Activated T-helper 2 cell treated with anti-CD3 and anti-CD28 coated beads, Interferon-gamma antibody, Interleukin-2, Interleukin-4, amounts not matched to agents 10 μg/mL and 5 μg/mL and 100 μg/mL, durations not matched to agents 14 hours and 24 hours and 36 hours (primary cell): ENCODE measurements around the gene TMEM272. TPM values are rescaled to one million over a fixed set of nuclear protein-coding genes. Genes with fewer than 3 reads are reported as not detected.
A peak's percentile ranks its signal among the peaks of the same experiment; 100 is the strongest.

ENCODE experiments used
- DNase-seq: peaks from one replicate; pipeline ENCODE4 v3.0.0; 2021; ENCODE audit warnings: low spot score
- H3K27ac Mint-ChIP-seq: one replicate; pipeline ENCODE4 v1.8.0; 2021; ENCODE audit warnings: mixed read lengths
- H3K27me3 Mint-ChIP-seq: one replicate; pipeline ENCODE4 v1.8.0; 2021; ENCODE audit warnings: low read depth, mixed read lengths
- H3K36me3 Mint-ChIP-seq: one replicate; pipeline ENCODE4 v1.8.0; 2021; ENCODE audit warnings: low read depth, mixed read lengths
- H3K4me1 Mint-ChIP-seq: one replicate; pipeline ENCODE4 v1.8.0; 2021; ENCODE audit warnings: low read depth, mixed read lengths
- H3K4me3 Mint-ChIP-seq: one replicate; pipeline ENCODE4 v1.8.0; 2021; ENCODE audit warnings: low read depth, mild to moderate bottlenecking, moderate library complexity, mixed read lengths
- H3K9me3 Mint-ChIP-seq: one replicate; pipeline ENCODE4 v1.8.0; 2021; ENCODE audit warnings: mixed read lengths
- intact Hi-C: fragments of 100-400 bp; cut with micrococcal nuclease; formaldehyde crosslinking; loops from one replicate; pipeline ENCODE4 v1.15.1; 2023
- total RNA-seq: library from RNA; stranded (reverse); gene quantifications from 2 replicates; pipeline ENCODE4 v1.2.3, GENCODE V29; 2022

TMEM272 gene
- total RNA-seq, 1 donor from 2014 or later: not detected

- Mint-ChIP-seq H3K9me3 (no peaks in the 10 kb centered on the region), H3K27ac (peak overlapping the region; percentile 13), H3K27me3 (peaks cover 37% of the 10 kb centered on the region), H3K4me1 (peaks cover 68% of the 10 kb centered on the region), H3K4me3 (no peak overlapping the region), H3K36me3 (no peaks in the 10 kb centered on the region)
- no peak for DNase-seq
- intact Hi-C loops: loop anchor here (5.0 kb wide), 1 partner anchor 193 kb away; the partner anchor contains the start of genes ALG11 and ATP7B
Measured at GRCh38 chr13:51818781-51819511, 26.0 kb downstream of the TMEM272 start.

DNA sequence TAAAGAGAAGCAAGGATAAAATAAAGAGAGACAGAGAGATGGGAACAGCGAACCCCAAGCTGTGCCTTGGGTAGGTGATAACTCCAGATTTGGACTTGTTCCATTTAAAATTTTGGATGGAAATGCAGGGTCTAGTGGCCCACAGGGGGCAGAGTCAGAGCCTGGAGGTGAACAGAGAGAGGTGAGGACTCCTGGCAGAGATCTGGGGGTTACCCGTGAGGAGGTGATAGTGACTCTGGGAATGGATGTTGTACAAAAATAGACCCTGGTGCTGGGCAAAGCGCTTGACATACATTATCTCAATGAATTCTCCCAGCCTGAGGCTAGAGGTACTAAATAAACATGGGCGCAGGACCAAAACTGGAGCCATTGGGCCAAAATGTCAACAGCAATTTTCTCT lies 26.7 kb downstream of the TMEM272 start:
- intact Hi-C loops: loop anchor here (5.0 kb wide), 1 partner anchor 194 kb away; the partner anchor contains the start of genes ALG11 and ATP7B
- no peak overlapping the region for H3K4me3 Mint-ChIP-seq
- H3K27me3 Mint-ChIP-seq: peaks cover 35% of the 10 kb centered on the region
- H3K36me3 Mint-ChIP-seq: no peaks in the 10 kb centered on the region
- no peak for DNase-seq
- H3K9me3 Mint-ChIP-seq: no peaks in the 10 kb centered on the region
- H3K4me1 Mint-ChIP-seq: peaks cover 64% of the 10 kb centered on the region
- H3K27ac Mint-ChIP-seq: no peak overlapping the region

DNA sequence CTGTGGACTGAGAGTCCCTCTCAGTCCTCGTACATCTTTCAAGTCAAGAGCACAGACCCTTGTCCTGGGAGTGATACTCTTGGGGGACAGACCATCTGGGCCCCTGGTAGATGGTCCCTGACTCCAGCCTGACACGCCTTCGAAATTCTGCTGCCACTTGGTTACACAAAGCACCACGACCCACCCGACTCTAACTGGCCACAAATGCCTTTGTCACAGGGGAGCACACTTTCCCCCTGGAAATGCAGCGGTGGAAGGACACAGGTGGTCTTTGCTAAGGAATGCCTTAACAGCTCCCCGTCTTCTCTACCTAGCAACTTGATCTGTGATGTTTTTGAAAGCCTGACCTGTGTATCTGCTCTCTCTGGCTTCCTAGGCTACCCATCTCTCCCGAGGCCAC lies 27.3 kb downstream of the TMEM272 start:
- Mint-ChIP-seq H3K27ac (no peak overlapping the region), H3K36me3 (no peaks in the 10 kb centered on the region), H3K4me3 (no peak overlapping the region), H3K4me1 (peaks cover 62% of the 10 kb centered on the region), H3K27me3 (peaks cover 35% of the 10 kb centered on the region), H3K9me3 (no peaks in the 10 kb centered on the region)
- DNase-seq: no peak
- intact Hi-C loops: loop anchor here (5.0 kb wide), 1 partner anchor 195 kb away; the partner anchor contains the start of genes ALG11 and ATP7B

- no peaks in the 10 kb centered on the region for H3K9me3 Mint-ChIP-seq
- H3K36me3 Mint-ChIP-seq: no peaks in the 10 kb centered on the region
- no peak for DNase-seq
- no peak overlapping the region for H3K27ac Mint-ChIP-seq
- peaks cover 53% of the 10 kb centered on the region for H3K4me1 Mint-ChIP-seq
- intact Hi-C loops: loop anchor here (5.0 kb wide), 1 partner anchor 196 kb away; the partner anchor contains the start of genes ALG11 and ATP7B
- no peak overlapping the region for H3K4me3 Mint-ChIP-seq
- peaks cover 28% of the 10 kb centered on the region for H3K27me3 Mint-ChIP-seq
Measured at GRCh38 chr13:51816604-51817249, 28.2 kb downstream of the TMEM272 start.

DNA sequence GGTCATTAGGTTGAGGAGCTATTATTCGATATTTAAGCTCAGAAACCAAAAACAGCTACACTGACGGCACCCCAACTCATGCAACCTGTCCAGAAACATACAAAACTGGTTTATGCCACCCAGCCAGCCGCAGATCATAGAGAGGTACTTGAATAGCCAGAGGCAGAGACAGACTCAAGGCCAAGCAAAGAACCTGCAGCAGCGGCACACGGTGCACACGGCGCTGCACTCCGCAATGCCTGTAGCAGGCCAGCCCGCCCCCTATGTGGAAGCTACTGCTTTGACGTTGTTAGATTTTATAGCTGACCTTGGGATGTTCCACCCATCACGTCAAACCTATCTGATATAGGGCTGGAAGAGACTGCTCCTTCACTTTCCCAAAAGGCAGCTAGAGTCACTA lies 29.1 kb downstream of the TMEM272 start:
- H3K27me3 Mint-ChIP-seq: peaks cover 20% of the 10 kb centered on the region
- no peak overlapping the region for H3K4me3 Mint-ChIP-seq
- intact Hi-C loops: loop anchor here (1.0 to 5.0 kb wide), 4 partner anchors 9 to 313 kb away; partner anchors contain the start of genes ALG11, ATP7B and NEK5

GRCh38 chr13:51814825-51815650 lies 29.9 kb downstream of the TMEM272 start:
- peak; percentile 69 for DNase-seq
- Mint-ChIP-seq H3K4me1 (peaks cover 39% of the 10 kb centered on the region), H3K36me3 (no peaks in the 10 kb centered on the region), H3K9me3 (no peaks in the 10 kb centered on the region), H3K27me3 (peaks cover 16% of the 10 kb centered on the region), H3K4me3 (no peak overlapping the region), H3K27ac (no peak overlapping the region)
- intact Hi-C loops: loop anchor here (1.0 to 5.0 kb wide), 5 partner anchors 10 to 314 kb away; partner anchors contain the start of genes ALG11, ATP7B, NEK5 and TMEM272

More for the DNA sequence above, 29.1 kb downstream of the TMEM272 start:
- Mint-ChIP-seq H3K27ac (no peak overlapping the region), H3K36me3 (no peaks in the 10 kb centered on the region), H3K9me3 (no peaks in the 10 kb centered on the region), H3K4me1 (peaks cover 47% of the 10 kb centered on the region)
- no peak for DNase-seq

GRCh38 chr13:51814071-51814470 lies 30.9 kb downstream of the TMEM272 start:
- peaks cover 30% of the 10 kb centered on the region for H3K4me1 Mint-ChIP-seq
- intact Hi-C loops: loop anchor here (2.0 to 5.0 kb wide), 2 partner anchors 33 to 315 kb away; partner anchors contain the start of genes NEK5 and TMEM272
- no peak overlapping the region for H3K27ac Mint-ChIP-seq
- no peak for DNase-seq
- H3K27me3 Mint-ChIP-seq: peaks cover 13% of the 10 kb centered on the region
- no peaks in the 10 kb centered on the region for H3K9me3 Mint-ChIP-seq
- no peaks in the 10 kb centered on the region for H3K36me3 Mint-ChIP-seq
- no peak overlapping the region for H3K4me3 Mint-ChIP-seq

DNA sequence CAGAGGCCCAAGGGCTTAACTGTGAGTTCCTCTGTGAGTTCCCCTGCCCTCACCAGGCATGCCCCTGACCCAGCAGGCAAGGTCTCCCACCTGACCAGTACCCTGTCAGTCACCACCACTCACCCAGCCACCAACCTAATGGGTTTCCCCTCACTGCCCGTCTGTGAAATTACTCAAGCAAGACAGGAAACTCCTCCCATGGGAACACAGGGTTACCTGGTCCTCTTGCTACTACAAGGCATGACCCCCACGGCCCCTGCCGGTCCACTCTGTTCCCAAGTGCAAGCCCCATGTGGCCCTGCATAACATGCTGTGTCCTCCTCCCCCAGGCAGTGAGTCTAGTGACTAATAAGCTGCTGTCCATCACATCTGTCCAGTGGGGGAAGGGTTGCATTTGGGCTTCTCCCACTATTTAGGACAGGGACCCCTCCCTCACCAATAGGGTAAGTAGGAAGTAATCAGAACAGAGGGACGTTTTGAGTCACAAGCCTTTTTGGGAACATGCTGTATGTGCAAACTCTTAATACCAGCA lies 33.0 kb downstream of the TMEM272 start:
- peaks cover 7% of the 10 kb centered on the region for H3K27me3 Mint-ChIP-seq
- peaks cover 16% of the 10 kb centered on the region for H3K4me1 Mint-ChIP-seq
- intact Hi-C loops: loop anchor here (5.0 kb wide), 1 partner anchor 35 kb away; the partner anchor contains the start of gene TMEM272
- H3K4me3 Mint-ChIP-seq: no peak overlapping the region
- no peaks in the 10 kb centered on the region for H3K36me3 Mint-ChIP-seq
- H3K27ac Mint-ChIP-seq: no peak overlapping the region
- no peak for DNase-seq
- H3K9me3 Mint-ChIP-seq: no peaks in the 10 kb centered on the region

- Mint-ChIP-seq H3K27ac (no peak overlapping the region), H3K4me1 (peaks cover 12% of the 10 kb centered on the region), H3K9me3 (no peaks in the 10 kb centered on the region), H3K4me3 (no peak overlapping the region), H3K27me3 (no peaks in the 10 kb centered on the region), H3K36me3 (no peaks in the 10 kb centered on the region)
- no peak for DNase-seq
- intact Hi-C loops: loop anchor here (5.0 kb wide), 1 partner anchor 36 kb away; the partner anchor contains the start of gene TMEM272
Measured at GRCh38 chr13:51811046-51811445, 33.9 kb downstream of the TMEM272 start.

DNA sequence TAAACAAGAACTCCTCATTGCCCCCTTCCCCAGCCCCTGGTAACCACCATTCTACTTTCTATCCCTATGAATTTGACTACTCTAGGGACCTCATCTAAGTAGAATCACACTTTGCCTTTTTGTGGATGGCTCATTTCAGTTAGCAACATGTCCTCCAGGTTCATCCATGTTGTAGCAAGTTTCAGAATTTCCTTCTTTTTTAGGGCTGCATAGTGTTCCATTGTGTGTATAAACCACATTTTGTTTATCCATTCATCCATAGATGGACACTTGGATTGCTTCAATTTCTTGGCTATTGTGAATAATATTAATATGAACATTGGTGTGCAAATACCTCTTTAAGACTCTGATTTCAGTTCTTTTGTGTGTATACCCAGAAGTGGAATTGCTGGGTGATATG lies 36.2 kb downstream of the TMEM272 start:
- H3K36me3 Mint-ChIP-seq: no peaks in the 10 kb centered on the region
- no peak for DNase-seq
- intact Hi-C loops: loop anchor here (10.0 kb wide), 2 partner anchors 194 to 646 kb away; partner anchors contain the start of genes CKAP2 and VPS36
- H3K27me3 Mint-ChIP-seq: no peaks in the 10 kb centered on the region
- peaks cover 13% of the 10 kb centered on the region for H3K4me1 Mint-ChIP-seq
- no peaks in the 10 kb centered on the region for H3K9me3 Mint-ChIP-seq
- no peak overlapping the region for H3K27ac Mint-ChIP-seq
- no peak overlapping the region for H3K4me3 Mint-ChIP-seq

GRCh38 chr13:51807041-51807440 lies 37.9 kb downstream of the TMEM272 start:
- H3K27ac Mint-ChIP-seq: no peak overlapping the region
- H3K27me3 Mint-ChIP-seq: no peaks in the 10 kb centered on the region
- H3K4me1 Mint-ChIP-seq: peaks cover 27% of the 10 kb centered on the region
- no peak for DNase-seq
- no peak overlapping the region for H3K4me3 Mint-ChIP-seq
- H3K36me3 Mint-ChIP-seq: no peaks in the 10 kb centered on the region
- no peaks in the 10 kb centered on the region for H3K9me3 Mint-ChIP-seq
- intact Hi-C loops: loop anchor here (10.0 kb wide), 2 partner anchors 192 to 648 kb away; partner anchors contain the start of genes CKAP2 and VPS36

- no peaks in the 10 kb centered on the region for H3K27me3 Mint-ChIP-seq
- no peak overlapping the region for H3K27ac Mint-ChIP-seq
- intact Hi-C loops: loop anchor here (10.0 kb wide), 2 partner anchors 192 to 648 kb away; partner anchors contain the start of genes CKAP2 and VPS36
- H3K4me1 Mint-ChIP-seq: peaks cover 31% of the 10 kb centered on the region
- no peak for DNase-seq
- no peaks in the 10 kb centered on the region for H3K9me3 Mint-ChIP-seq
- no peaks in the 10 kb centered on the region for H3K36me3 Mint-ChIP-seq
- H3K4me3 Mint-ChIP-seq: no peak overlapping the region
Measured at GRCh38 chr13:51806566-51806965, 38.4 kb downstream of the TMEM272 start.
